ENCODE data around the gene RBKS.
"Not testable (repeated sequence)": the region's sequence is repeated elsewhere in the genome, so short reads cannot be mapped to it uniquely, and the experiment has no call there.

Gene RBKS

DNA sequence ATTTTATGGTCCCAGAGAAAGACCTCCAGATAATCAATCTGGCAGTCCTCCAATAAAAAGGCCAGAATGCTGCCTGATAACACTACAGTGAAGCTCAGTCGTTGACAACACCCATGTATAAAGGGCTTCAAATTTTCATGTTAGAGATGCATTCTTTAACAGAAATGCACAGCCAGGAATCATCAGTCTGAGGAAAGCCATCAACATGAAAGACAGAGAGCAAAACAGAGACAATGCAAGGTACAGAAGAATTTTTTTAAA lies 14.1 kb upstream of the RBKS start:
- no peak for DNase-seq

GRCh38 chr2:27903649-27904404 lies 13.6 kb upstream of the RBKS start:
- DNase-seq, result no peak

DNA sequence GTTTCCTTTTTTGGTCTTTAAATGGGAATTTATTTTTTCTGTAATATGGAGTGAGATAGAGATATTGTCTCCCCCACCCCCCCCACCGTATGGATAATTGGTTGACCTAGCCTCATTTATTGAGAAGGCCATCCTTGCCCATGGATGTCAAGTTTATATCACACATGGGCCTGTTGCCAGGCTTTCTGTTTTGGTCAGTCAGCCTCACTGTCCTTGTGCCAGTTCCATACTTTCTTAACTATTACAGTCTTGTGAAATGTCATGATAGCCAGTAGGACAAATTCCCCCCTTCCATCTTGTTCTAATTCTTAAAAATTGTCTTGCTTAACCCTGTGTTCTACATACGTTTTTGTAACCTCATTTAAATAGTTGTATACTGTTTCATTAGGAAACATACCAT lies 12.8 kb upstream of the RBKS start:
- DNase-seq, result no peak

DNA sequence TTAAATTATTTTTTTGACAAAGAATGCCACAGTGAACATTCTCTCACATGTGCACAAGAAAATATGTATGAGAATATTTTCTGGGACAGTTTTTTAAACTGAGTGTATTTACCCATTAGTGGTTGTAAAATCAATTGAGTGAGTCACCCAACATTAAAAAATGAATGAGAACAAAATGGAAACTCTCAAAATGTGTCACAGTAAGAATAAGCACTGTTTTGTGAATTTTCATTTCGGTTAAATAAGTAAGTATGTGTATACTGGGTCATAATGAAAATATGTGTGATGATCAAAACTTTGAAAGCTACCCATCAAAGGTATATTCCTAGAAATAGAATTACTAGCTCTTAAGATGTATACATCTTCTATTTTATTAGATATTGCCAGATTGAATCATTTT lies 11.9 kb upstream of the RBKS start:
- no peak for DNase-seq

DNA sequence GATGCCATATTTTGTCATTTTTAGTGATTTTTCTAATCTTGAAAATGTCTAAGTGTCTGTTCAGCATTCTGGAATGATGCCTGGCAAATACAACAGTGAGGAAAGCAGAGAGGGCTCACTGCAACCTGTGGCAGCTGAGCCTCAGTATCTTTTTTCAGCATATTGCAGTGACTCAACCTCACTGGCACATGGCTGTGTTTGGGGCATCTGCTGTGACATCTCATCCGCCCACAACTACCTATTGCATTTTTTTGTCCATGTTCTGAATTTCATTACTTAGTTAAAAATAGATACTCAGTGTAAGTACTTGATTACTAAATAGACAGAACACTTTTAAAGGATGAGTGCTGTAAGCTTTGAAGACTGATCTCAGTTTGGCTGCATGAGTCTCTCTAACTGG lies 11.0 kb upstream of the RBKS start:
- DNase-seq, result peak; percentile 39 to 47

GRCh38 chr2:27897717-27898116 lies 7.5 kb upstream of the RBKS start:
- DNase-seq, result no peak

DNA sequence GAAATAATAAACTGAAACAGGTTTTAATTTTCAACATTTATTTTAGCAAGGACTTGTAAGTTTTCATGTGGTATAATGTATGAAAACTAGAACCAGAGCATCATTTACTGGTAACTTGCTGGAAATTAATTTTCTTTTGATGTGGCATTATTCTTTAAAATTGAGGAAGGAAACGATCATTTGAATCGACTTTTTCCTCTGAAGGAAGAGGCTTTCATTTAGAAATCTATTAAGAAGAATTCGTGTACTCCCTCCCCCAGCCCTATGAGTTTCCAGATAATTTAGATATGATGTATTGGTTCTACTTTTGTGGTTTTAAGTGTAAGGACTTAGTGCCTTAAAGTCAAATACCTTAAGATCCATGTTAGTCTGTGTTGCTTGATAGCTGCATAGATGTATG lies 2.8 kb upstream of the RBKS start:
- DNase-seq, result no peak

- no peak for DNase-seq
Observed at GRCh38 chr2:27891673-27892105, 1.5 kb upstream of the RBKS start.

- peak; percentile 85 to 86 for DNase-seq
Observed at GRCh38 chr2:27890924-27891672, 911 bp upstream of the RBKS start.

DNA sequence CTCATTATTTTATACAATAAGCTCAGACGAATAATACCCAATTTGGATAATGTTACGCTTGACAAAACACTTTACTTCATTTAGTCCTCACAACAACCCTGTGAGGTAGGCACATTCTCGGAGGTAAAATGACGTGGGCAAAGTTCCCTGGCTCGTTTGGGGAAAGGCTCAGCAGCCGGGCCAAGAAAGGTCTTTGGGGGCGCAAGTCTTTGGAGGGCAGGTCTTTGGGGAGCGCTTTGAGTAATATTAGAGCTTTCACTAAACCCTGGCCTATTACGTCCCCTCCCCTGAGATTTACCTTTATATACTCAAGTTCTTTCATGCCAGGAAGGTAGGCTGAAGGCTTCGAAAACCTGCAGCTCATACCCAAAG lies 427 bp downstream of the RBKS start:
- DNase-seq, result no peak

DNA sequence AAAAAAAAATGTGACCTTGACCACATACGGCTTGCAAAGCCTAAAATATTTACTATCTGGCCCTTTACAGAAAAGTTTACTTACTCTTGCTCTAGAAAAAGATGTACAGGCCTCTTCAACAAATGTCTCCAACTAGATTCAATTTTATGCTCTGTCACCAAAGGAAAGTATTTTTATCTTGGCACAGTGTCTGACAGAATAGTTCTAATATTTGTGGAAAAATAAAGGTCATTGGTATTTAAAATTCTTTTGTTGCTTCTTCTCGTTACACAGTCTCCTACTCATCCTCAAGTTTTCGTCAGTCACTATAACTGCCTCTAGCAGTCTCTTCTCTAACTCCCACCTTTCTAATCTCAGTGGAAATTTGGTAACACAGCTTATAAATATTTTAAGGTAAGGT lies 1.4 kb downstream of the RBKS start:
- DNase-seq, result no peak

DNA sequence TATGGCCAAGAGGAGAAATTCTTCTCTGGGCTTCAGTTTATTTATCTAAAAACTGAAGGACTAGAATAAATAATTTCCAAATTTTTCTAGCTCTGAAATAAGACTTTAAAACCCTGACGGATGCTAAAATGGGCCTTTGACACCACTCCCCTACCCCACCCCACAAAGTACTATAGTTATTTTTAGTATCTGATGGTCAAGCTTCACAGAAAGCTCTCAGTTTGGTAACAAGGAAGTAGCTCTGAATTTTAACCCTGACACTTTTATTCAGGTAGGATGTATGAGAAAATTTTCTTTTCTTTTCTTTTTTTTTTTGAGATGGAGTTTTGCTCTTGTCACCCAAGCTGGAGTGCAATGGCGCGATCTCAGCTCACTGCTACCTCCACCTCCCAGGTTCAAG lies 2.4 kb downstream of the RBKS start:
- no peak for DNase-seq

GRCh38 chr2:27887111-27887510 lies 3.1 kb downstream of the RBKS start:
- no peak for DNase-seq

- DNase-seq, result no peak
Observed at GRCh38 chr2:27886322-27886721, 3.9 kb downstream of the RBKS start.

- DNase-seq, result no peak
Observed at GRCh38 chr2:27885661-27886060, 4.5 kb downstream of the RBKS start.

GRCh38 chr2:27885234-27885633 lies 5.0 kb downstream of the RBKS start:
- no peak for DNase-seq

GRCh38 chr2:27884601-27885000 lies 5.6 kb downstream of the RBKS start:
- no peak for DNase-seq

GRCh38 chr2:27882584-27882922 lies 7.6 kb downstream of the RBKS start:
- not testable (repeated sequence) for DNase-seq

DNA sequence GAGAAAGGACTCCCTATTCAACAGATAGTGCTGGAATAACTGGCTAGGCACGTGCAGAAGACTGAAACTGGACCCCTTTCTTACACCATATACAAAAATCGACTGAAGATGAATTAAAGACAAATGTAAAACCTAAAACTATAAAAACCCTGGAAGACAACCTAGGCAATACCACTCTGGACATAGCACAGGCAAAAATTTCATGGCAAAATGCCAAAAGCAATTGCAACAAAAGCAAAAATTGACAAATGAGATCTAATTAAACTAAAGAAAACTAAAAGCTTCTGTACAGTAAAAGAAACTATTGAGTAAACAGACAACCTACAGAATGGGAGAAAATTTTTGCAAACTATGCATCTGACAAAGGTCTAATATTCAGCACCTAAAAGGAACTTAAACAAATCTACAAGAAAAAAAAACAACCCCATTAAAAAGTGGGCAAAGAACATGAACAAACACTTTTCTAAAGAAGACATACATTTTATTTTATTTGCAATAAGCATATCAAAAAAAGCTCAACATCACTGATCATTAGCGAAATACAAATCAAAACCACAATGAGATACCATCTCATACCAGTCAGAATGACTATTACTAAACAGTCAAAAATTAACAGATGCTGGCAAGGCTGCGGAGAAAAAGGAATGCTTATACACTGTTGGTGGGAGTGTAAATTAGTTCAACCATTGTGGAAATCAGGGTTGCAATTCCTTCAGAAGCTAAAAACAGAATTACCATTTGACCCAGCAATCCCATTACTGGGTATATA lies 8.2 kb downstream of the RBKS start:
- not testable (repeated sequence) for DNase-seq

DNA sequence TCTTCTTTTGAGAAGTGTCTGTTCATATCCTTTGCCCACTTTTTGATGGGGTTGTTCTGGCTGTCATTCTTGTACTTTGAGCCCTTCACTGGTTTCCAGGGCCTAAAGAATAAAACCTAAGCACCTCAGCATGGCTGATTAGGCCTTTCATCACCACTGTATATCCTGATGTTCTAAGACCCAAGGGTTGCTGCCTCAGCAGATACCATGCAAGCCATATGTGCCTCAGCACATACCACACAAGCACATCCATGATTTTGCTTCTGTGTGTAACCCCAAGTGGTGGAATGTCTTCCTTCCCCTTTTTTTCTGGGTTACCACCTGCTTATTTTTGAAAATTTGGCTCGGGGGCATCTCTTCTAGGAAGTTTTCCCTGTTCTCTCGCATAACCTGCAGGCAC lies 11.4 kb downstream of the RBKS start:
- DNase-seq, result no peak

- DNase-seq, result no peak
Observed at GRCh38 chr2:27875089-27875881, 14.9 kb downstream of the RBKS start.

GRCh38 chr2:27873091-27873490 lies 17.1 kb downstream of the RBKS start:
- no peak for DNase-seq

GRCh38 chr2:27871802-27872201 lies 18.4 kb downstream of the RBKS start:
- DNase-seq, result no peak
